GM13976 (cell line): ENCODE results near the gene PRG3.

Experiments
- DNase-seq: peaks from one replicate; pipeline ENCODE4 v3.0.0; 2012; ENCODE audit warnings: low spot score
- in situ Hi-C: fragments of 300-500 bp; cut with MboI; formaldehyde crosslinking; loops from one replicate; pipeline ENCODE4 v1.12.0; 2022; ENCODE audit warnings: low sequenced_read_pairs, mixed read lengths, inconsistent platforms; ENCODE audit not compliant: unreplicated experiment
- TF ChIP-seq, protein P1 (sequence below): IDR thresholded peaks from 2 replicates; pipeline ENCODE4 v1.5.1; 2012; ENCODE audit warnings: borderline replicate concordance, mild to moderate bottlenecking; ENCODE audit not compliant: insufficient read depth; ENCODE audit errors: extremely low read depth, missing control alignments, control extremely low read depth

The PRG3 gene

DNA sequence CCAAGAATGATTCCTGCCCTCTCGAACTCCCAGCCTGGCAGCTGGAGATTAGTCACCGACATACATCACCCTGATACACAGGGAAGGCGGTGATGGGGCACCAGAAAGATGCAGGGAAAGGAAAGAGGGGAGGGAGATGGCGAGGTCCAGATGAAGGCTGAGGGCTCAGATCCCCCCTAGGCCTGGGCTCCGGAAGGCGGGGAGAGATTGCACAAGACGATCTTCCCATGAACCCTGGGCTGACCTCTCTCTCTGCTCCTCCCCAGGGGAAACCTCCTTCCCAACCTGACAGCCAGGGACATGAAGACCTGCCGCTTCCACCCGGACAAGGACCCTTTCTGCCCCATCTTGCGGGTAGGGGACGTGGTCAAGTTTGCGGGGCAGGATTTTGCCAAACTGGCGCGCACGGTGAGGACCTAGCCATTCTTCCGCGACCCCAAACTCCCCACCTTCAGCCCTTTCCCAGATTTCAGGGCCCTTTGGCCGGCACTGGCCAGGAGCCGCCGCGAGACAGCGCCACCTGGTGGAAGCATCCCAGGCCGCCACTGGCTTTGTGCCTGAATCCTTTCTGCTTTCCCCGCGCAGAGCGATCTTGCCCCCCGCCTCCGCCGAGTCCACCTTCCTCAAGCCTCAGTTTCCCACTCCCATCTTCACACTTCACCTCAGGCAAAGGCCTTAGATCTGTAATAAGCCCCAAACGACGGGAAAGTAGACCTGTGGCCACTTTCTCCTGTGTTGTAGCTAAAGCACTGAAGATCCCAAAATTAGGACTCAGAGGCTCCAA lies 31.3 kb downstream of the PRG3 start:
- TF ChIP-seq, protein P1, sequence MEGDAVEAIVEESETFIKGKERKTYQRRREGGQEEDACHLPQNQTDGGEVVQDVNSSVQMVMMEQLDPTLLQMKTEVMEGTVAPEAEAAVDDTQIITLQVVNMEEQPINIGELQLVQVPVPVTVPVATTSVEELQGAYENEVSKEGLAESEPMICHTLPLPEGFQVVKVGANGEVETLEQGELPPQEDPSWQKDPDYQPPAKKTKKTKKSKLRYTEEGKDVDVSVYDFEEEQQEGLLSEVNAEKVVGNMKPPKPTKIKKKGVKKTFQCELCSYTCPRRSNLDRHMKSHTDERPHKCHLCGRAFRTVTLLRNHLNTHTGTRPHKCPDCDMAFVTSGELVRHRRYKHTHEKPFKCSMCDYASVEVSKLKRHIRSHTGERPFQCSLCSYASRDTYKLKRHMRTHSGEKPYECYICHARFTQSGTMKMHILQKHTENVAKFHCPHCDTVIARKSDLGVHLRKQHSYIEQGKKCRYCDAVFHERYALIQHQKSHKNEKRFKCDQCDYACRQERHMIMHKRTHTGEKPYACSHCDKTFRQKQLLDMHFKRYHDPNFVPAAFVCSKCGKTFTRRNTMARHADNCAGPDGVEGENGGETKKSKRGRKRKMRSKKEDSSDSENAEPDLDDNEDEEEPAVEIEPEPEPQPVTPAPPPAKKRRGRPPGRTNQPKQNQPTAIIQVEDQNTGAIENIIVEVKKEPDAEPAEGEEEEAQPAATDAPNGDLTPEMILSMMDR: peak; percentile 82
- DNase-seq: peak; percentile 85
- in situ Hi-C loops: loop anchor here (10.0 kb wide), 1 partner anchor 175 kb away; no protein-coding TSS in a partner anchor

DNA sequence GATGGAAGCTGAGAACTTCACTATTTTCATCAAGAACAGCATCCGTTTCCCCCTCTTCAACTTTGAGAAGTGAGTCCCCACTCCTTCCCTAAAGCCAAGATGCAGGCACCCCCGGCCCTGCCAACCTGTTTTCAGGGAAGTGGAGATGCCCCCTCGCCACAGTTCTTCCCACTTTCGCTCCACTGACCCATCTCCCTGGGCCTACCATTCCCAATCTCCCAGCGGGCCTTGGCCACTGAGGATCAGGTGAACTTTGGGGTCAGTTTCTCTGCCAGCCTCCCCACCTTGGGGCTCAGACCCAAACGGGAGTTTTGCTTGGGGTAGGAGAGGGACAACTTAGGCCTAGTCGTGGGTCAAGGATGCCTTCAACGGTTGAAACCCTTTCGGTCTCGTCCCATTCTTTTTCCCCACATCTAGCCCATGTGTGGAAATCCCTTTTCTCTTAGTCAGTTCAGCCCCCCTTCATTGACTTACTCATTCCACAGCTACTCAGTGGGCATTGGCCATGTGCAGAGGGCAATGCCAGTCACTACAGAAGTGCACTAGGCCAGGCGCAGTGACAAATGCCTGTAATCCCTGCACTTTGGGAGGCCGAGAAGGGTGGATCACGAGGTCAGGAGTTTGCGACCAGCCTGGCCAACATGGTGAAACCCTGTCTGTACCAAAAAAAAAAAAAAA lies 32.2 kb downstream of the PRG3 start:
- TF ChIP-seq, protein P1: no peak
- in situ Hi-C loops: loop anchor here (10.0 kb wide), 1 partner anchor 176 kb away; no protein-coding TSS in a partner anchor

DNA sequence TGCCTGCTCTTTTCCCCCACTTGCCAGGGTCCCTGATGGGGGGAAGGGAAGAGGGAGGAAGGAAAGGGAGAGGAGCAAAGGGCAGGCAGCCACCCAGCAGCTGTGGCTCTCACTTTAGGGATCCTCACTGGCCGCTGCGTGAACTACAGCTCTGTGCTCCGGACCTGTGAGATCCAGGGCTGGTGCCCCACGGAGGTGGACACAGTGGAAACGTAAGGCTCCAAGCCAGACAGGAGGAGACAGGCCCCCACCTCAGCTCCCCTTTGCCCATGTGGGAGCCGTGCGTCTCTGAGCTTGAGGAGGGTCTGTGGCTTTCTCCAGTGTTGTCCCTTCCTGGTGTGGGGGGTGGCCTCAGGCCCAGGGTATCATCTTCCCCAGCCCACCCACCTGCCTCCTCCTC lies 32.9 kb downstream of the PRG3 start:
- in situ Hi-C loops: loop anchor here (10.0 kb wide), 1 partner anchor 177 kb away; no protein-coding TSS in a partner anchor
- no peak for DNase-seq
- TF ChIP-seq, protein P1: no peak

More for the DNA sequence above, 32.2 kb downstream of the PRG3 start:
- no peak for DNase-seq

DNA sequence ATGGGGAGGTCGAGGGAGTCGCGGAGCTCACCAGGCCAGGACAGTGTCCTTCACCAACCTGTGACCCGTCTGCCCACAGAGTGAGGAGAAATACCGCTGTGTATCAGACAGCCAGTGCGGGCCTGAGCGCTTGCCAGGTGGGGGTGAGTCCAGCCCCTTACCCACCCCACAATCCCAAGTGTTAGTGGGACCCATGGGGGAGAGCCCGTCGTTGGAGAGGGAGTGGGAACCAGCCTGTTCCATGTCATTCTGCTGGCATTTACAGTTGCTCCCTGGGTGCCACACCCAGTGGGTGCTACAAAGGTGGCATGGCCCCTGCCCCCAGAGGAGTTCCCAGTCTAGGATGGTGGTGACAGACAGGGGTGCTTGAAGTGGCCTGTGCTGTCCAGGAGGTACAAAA lies 33.6 kb downstream of the PRG3 start:
- in situ Hi-C loops: loop anchor here (10.0 kb wide), 1 partner anchor 177 kb away; no protein-coding TSS in a partner anchor
- DNase-seq: no peak
- TF ChIP-seq, protein P1: no peak

DNA sequence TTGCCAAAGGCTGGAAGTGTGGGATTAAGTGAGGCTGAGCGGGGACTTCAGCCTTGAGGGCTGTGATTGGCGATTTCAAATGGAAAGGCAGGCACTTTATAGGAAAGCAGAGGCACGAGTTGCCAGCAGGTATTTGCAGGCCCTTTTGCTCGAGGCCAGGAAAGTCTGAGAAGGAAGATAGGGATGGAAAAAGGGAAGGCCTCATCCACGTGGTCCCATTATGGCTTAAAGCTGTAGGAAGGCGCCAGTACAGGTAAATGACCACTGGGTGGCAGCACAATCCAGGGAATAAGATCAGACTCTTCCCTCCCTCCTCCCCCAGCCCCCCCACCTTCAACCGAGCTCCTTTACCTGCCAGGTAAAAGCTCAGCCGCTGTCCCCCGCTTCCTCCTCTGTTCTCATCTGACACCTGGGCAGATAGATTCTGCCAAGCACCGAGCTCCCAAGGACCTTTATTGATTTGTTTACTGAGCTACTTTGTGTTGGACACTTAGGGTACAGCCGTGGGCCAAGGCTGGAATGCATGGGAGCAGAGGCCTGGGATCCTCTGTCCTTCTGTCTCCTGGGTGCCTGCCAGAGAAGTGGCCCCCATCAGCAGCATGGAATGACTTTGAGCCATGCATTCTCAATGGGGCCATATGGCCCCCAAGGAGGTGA lies 35.3 kb downstream of the PRG3 start:
- peak; percentile 81 for DNase-seq
- TF ChIP-seq, protein P1: peak; percentile 73
- in situ Hi-C loops: loop anchor here (10.0 kb wide), 1 partner anchor 179 kb away; no protein-coding TSS in a partner anchor

DNA sequence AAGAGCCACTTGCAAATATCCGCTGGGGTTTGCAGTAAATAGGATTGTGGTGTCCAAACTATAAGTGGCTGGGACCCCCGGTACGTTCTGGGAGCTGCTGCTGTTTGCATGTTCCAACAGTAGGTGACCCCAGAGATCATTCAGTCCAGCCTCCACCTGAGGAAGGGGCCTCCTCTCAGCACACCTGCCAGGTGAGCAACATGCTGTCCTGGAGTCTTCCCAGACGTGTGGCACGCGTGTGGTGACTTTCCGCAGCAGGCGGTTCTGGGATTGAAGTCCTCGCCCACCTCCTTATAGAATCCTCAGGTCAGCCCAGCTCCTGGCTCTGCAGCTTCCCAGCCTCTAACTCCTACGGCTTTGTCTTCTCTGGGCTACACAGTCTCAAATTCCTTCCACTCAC lies 36.1 kb downstream of the PRG3 start:
- DNase-seq: no peak
- TF ChIP-seq, protein P1: no peak
- in situ Hi-C loops: loop anchor here (10.0 kb wide), 1 partner anchor 180 kb away; no protein-coding TSS in a partner anchor
